Mesenteric fat pad (tissue), 1 donor: ENCODE measurements around the gene PGLYRP4. TPM values are rescaled to one million over a fixed set of nuclear protein-coding genes. Genes with fewer than 3 reads are reported as not detected.

Experiments used
- DNase-seq: peaks from one replicate; pipeline ENCODE4 v3.0.0-alpha.2; 2020; ENCODE audit warnings: low spot score
- long read RNA-seq: library from polyadenylated mRNA; unstranded; transcript quantifications from one replicate; pipeline ENCODE4 v2.0.0, GENCODE V29; 2020
- total RNA-seq: library from RNA; stranded (reverse); fragmentation: NEBNext Ultra II Directional; extraction: Animal tissue kit (Norgen Biotek cat#: 25700); gene quantifications from one replicate; pipeline ENCODE4 v1.2.1, GENCODE V29; 2021
- donor health status: DM: yes; HTN: yes; CAD: no.

PGLYRP4 gene
- not detected for total RNA-seq
- long read RNA-seq, result 0 reads

DNA sequence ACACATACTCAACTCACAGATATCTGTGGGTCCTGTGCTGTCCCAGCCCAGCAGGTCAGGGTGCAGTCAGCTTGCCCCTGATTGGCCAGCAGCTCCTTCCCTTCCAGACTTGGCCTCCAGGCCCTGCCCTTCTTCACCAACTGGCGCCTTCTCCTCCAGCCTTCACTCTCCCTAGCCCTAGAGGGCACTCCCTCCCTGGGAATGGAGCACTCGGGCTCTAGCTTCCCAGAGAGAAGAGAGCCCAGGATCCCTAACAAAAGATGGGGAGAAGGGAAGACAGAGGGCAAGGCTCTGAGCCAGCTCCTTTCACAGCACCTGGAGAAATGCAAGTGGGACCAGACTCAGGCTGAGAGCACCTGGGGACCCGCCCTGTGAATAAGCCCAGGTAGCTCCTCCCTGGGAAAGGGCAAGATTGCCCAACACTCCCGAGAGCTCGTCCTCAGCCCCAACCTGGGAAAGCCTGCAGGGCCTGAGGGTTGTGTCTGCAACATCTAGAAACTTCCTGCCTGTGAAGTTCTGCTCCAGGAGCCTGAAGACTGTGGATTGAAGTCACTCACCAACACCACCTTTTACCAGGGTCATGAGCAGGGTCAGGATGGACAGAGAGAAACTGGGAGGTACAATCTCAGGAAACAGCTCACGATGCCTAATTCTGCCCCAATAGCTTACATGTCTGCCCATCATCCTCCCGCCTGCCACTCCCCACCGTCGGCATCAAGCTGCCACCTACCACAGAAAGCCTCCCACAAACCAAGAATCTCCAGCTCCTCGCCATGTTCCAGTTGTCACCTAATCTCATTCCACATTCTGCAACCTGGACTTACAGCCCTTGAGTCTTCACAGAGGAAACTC lies at the start of gene PGLYRP4:
Gene PGLYRP4 (minus strand): TSS at position 331 of the 852 bp plus-strand sequence. CDS start 909 bp downstream, outside the sequence.
- no peak for DNase-seq

DNA sequence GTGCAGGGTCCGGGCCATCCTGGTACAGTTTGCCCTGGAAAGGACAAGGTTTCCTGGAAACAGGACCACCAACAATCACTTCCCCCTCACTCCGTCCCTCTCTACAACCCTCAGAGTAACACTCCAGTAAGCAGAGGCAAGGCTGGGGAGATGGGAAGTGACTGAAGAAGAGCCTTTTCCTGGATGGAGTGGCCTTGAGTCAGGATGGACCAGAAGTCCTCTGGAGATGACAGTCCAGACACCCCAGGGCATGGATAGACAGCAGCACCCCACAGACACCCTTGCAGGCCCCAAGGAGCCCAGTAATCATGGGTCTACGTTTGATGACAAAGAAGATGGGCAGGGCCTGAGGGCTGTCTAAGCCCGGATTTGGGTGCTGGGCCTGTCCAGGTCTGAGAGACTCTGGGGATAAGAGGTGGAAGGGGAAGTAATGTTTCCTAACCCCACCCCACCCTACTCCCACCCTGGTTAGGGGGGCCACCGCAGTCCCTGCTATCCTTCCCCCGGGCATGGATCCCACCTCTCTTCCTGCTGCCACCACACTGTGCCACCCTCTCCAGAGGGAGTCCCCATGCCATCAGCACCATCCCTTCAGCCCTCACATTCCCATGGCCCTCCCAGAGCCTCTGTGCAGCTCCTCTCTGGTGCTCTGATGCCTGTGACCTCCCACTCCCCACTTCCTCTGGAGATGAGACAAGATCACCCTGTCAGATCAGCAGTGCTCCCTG lies 49.4 kb upstream of the PGLYRP4 start:
- no peak for DNase-seq

- DNase-seq, result no peak
Observed at GRCh38 chr1:153397051-153397923, 48.6 kb upstream of the PGLYRP4 start.

DNA sequence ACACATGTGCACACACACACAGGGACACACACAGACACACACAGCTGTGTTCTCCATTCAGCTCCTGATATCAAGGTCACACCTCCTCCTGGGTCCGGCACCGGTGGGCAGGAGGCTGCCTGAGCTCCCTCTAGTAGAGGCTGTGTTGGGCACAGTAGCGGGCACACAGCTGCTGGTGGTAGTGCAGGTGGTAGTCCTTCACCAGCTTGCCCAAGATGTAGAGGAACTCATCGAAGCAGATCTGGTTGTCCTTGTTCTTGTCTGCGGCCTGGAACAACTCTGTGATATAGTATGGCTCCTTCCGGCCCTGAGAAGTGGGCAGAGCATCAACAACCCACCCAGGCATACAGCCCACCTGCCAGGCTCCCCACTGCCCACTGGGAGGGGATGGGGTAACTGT lies 47.8 kb upstream of the PGLYRP4 start:
- no peak for DNase-seq

DNA sequence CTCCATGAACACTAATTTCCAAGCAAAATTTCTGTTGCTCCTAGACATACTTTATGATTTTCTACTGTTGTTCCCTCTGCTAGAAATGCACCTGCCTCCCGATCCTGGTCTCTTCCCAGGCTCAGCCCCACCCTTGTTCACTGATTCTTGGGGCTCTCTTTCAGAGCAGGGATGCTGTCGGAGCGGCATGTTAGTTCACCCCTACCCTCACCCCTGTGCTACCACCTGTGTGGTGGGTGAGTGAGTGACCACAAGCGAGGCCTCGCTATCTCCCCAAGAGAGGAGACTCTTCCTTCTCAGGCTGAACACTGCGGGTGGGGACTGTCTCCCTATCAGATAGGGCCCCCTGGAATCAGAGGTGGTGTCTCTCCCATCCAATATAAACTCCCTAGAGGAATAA lies 47.1 kb upstream of the PGLYRP4 start:
- no peak for DNase-seq

DNA sequence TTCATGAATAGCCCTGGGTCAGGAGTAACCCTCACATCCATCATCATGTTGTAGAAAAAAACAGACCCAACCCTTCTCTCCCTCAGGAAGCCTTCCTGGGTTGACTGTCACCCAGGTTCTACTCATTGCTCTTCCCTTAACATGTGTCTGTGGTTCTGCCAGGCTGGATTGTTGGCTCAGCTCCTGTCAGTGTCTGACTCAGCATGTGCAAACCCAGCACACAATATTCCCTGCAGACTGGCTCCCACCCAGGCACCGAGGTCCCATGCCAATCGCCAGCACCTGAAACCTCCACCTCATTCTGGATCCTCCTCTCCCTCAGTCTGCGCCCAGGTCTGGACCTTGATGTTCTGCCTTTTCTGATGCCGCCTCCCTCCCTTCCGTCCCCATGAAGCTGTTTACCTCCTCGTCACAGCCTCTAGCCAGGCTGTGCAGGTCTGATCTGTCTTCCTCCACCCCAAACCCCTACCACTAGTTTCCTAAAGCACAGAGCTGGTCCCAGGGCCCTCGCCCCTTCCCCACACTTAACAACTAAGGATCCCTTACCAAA lies 46.6 kb upstream of the PGLYRP4 start:
- DNase-seq, result no peak

DNA sequence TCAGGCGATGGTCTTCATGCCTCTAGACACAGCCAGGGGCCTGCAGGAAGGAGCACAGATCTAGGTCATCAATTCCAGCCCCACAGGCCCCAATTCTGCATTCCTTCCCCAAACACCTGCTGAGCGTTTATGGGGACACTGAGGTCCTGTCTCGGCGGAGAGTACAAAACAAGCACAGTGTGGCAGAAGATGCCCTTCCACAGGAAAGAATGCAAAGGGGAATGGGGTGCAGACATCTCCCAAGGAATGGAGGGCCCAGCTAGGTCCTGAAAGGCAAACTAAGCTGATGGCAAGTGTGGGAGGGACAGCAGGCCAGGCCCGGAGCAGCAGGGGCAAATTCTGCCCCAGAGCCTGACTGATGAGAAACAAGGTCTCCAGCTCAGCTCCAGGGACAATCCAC lies 45.8 kb upstream of the PGLYRP4 start:
- DNase-seq, result no peak

GRCh38 chr1:153393926-153394325 lies 45.3 kb upstream of the PGLYRP4 start:
- DNase-seq, result no peak

- DNase-seq, result no peak
Observed at GRCh38 chr1:153392822-153393221, 44.2 kb upstream of the PGLYRP4 start.

DNA sequence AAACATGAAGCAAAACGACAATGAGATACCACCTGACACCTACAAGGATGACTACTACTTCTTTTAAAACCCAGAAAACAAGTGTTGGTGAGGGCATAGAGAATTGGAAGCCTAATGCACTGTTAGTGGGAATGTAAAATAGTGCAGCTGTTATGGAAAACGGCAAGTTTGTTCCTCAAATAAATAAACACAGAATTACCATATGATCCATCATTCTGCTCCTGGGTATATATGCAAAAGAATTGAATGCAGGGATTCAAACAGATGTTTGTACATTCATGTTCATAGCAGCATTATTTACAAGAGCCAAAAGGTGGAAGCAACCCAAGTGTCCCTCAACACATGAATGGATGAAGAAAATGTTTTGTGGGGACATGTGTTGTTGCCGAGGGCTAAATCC lies 43.6 kb upstream of the PGLYRP4 start:
- DNase-seq, result no peak

GRCh38 chr1:153390938-153391710 lies 42.5 kb upstream of the PGLYRP4 start, which contains the start of gene S100A8:
TSS of gene S100A8 (minus strand) at chr1:153391073. CDS start at chr1:153390535, 538 bp downstream.
- no peak for DNase-seq

GRCh38 chr1:153389973-153390879 lies 41.6 kb upstream of the PGLYRP4 start:
- no peak for DNase-seq

DNA sequence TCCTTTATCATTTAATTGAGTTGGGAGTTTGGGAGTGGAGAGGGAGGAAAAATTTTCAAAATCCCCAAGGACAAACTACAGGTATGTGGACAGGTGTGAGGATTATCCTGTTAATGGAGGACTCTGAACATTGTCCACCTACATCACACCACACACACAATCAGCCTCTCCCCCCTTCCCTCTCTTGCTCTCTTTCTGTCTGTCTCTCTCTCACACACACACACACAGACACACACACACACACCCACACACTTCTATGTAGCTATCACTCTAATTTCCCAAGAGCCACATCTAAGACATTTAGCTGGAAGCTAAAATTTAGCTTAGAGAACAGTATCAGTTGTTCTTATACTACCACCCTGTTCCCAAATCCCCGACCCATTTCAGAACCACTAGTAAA lies 40.8 kb upstream of the PGLYRP4 start:
- no peak for DNase-seq

- no peak for DNase-seq
Observed at GRCh38 chr1:153387785-153388184, 39.1 kb upstream of the PGLYRP4 start.

- no peak for DNase-seq
Observed at GRCh38 chr1:153387001-153387400, 38.4 kb upstream of the PGLYRP4 start.

- DNase-seq, result no peak
Observed at GRCh38 chr1:153386500-153386901, 37.9 kb upstream of the PGLYRP4 start.

- DNase-seq, result no peak
Observed at GRCh38 chr1:153384958-153385580, 36.4 kb upstream of the PGLYRP4 start.

- no peak for DNase-seq
Observed at GRCh38 chr1:153380711-153381110, 32.1 kb upstream of the PGLYRP4 start.

DNA sequence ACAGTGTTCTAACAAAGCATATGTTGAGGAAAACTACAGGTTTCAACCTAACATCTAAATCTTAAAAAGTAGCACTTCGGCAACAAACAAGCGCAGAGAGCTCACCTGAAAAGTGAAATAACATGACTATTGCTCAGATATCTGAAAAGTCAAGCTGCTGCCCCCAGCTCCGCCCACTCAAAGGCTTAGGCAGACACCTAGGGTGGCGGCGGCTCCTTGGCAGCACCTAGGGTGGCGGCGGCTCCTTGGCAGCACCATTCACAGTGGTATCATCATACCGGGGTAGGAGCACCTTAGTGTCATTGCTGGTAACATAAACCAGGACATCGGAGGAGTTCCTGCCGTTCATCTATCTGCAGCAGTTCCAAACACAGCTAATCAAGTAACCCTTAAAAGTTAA lies 30.9 kb upstream of the PGLYRP4 start:
- DNase-seq, result no peak
